Glomerular visceral epithelial cell (primary cell): ENCODE results near the gene IGF2BP2.
"Not testable (repeated sequence)": the region's sequence is repeated elsewhere in the genome, so short reads cannot be mapped to it uniquely, and the experiment has no call there.

Experiments used
- DNase-seq: peaks from one replicate; pipeline ENCODE4 v3.0.0-alpha.2; 2016; ENCODE audit errors: extremely low spot score

Gene IGF2BP2

GRCh38 chr3:185797993-185798830, 26.6 kb downstream of the IGF2BP2 start:
- no peak for DNase-seq

GRCh38 chr3:185797108-185797881, 27.5 kb downstream of the IGF2BP2 start:
- peak; percentile 30 for DNase-seq

DNA sequence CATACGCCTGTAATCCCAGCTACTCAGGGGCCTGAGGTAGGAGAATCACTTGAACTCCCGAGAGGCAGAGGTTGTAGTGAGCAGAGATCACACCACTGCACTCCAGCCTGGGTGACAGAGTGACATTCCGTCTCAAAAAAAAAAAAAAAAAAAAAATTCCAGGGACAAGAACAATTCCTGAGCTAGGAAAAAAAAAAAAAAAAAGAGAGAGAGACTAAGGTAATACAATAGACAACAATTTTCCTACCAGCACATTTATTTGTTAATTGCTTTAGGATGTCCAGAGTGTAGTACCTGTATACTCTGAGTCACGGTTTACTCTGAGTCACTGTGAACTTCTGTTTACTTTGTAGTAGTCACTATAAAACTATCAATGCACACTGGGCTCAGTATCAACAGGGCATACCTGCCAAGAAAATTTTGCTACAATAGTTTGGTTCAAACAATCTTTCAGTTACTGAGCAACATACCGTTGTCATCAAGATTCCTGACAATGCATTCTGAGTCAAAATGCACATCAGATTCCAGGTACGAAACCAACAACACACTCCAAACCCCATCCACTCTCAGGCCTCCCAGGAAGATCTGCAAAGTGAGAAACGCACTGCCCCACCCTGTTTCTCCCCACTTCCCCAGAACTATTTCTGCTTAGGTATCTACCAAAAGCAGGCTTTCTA, 28.3 kb downstream of the IGF2BP2 start:
- DNase-seq: peak; percentile 69

- no peak for DNase-seq
Measured at GRCh38 chr3:185793381-185793780, 31.5 kb downstream of the IGF2BP2 start.

- no peak for DNase-seq
Measured at GRCh38 chr3:185792955-185793354, 31.9 kb downstream of the IGF2BP2 start.

DNA sequence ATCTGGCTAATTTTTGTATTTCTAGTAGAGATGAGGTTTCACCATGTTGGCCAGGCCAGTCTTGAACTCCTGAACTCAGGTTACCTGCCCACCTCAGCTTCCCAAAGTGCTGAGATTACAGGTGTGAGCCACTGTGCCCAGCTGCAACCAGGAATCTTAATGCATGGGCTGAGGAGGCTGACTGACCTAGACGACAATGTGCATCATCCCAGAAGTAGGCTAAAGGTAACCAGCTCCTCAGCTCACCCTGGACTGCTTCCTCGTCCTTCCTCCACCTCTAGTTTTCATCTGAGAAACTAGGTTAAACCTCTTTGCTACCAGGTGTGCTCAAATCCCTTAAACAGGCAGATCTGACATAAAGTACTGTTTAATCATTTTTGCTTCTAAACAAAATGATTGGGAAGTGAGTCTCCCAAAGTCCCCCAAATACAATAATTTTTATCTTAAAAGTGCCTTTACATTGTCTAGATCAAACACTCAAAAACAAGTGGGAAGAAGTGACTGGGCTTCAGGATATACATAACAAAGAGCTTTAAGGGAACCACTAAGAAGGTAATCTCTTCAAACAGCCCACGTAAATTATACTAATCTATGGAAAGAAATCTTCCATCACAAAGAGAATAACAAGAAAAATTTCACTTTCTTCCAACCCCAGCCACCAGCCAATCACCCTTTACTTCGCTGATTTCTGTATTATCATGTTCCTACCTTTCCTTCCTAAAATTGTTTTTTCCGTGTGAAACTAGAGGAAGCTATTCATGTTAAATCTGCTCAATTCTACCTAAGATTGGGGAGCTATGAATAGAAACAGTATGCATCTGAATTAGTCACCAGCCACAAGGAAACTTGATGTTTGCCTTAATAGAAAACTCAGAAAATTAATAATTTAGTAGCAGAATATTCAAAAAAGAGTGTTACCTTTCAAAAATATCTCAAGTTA, 34.7 kb downstream of the IGF2BP2 start:
- DNase-seq: no peak

- DNase-seq: no peak
Measured at GRCh38 chr3:185789134-185789533, 35.7 kb downstream of the IGF2BP2 start.

- no peak for DNase-seq
Measured at GRCh38 chr3:185788292-185788691, 36.5 kb downstream of the IGF2BP2 start.

- no peak for DNase-seq
Measured at GRCh38 chr3:185786956-185787877, 37.6 kb downstream of the IGF2BP2 start.

- DNase-seq: not testable (repeated sequence)
Measured at GRCh38 chr3:185786258-185786657, 38.6 kb downstream of the IGF2BP2 start.

- no peak for DNase-seq
Measured at GRCh38 chr3:185784317-185784716, 40.5 kb downstream of the IGF2BP2 start.

GRCh38 chr3:185781759-185782158, 43.1 kb downstream of the IGF2BP2 start:
- DNase-seq: peak; percentile 25

- peak; percentile 28 for DNase-seq
Measured at GRCh38 chr3:185779461-185779860, 45.4 kb downstream of the IGF2BP2 start.

DNA sequence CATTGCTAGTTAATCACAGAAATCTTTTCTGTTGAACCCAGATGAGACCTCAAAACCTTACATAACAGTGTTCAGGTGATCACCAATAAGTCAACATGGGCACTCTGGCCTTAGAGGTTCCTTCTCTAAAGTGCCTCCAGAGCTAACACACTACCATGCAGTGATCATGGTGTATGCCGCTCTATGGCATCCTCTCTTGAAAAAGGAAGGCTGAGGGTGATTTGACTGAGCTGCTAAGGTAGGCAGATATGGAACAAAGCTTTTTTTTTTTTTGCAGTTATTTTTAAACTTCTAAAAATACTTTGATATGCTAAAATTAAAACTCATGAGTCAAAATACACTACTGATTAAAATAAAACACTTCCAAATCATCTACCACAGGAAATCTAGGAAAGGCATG, 46.0 kb downstream of the IGF2BP2 start:
- DNase-seq: no peak

- no peak for DNase-seq
Measured at GRCh38 chr3:185778094-185778493, 46.7 kb downstream of the IGF2BP2 start.

DNA sequence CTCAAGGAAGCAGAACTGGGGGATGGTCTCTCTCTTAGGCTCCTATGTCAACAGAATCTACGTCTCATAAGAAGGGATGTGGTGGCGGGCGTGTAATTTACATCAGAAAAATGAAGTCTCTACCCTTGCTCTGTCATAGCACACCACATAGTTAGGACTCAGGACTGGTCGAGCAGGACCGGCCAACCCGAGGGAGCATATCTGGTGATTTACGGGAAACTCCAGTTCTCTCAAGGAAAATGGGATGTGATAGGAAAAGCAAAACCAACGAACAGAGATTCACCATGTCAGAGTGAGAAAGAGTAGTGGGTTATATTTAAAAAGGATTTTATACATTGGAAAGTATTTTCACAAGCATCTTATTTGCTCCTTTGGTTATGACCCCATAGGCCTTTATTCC, 54.7 kb downstream of the IGF2BP2 start:
- no peak for DNase-seq

- peak; percentile 52 for DNase-seq
Measured at GRCh38 chr3:185768578-185768982, 56.3 kb downstream of the IGF2BP2 start.

- DNase-seq: no peak
Measured at GRCh38 chr3:185767002-185767688, 57.7 kb downstream of the IGF2BP2 start.

DNA sequence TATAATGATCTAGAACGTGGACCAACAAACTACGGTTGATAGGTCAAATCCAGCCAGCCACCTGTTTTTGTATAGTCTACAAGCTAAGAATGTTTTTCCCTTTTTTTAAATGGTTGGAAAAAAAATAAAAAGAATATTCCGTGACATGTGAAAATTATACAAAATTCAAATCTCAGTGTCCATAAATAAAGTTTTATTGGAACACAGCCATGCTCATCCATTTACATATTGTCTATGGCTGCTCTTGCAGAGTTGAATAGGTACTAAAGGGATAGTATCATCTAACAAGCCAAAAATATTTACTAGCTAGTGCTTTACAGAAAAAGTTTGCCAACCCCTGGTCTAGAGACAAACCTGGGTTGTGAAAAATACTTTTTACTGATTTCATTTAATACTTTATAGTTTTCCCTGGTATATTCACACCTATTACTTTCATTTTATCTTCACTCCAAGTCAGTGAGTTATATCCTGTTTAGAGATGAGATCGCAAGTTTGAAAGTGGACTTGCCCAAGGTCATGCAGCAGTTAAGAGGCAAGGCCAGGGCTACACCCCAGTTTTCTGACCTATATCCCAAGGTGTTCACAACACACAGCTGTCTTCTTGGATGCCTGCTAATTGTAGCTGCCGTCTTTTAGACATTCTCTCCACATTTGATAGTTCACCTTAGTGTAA, 58.4 kb downstream of the IGF2BP2 start:
- no peak for DNase-seq
